Activated effector memory CD4-positive, alpha-beta T cell treated with anti-CD3 and anti-CD28 coated beads, Interleukin-2, amount 50 U/mL, for 16 hours (primary cell): ENCODE measurements around the gene ACE.

Experiments
- DNase-seq: peaks from one replicate; pipeline ENCODE4 v3.0.0-alpha.2; 2020

The ACE gene

GRCh38 chr17:63476854-63477479, at the start of gene ACE:
ACE (plus strand) TSS chr17:63477061; CDS start chr17:63477095, 34 bp downstream.
- peak; percentile 77 for DNase-seq

GRCh38 chr17:63429766-63430165, 47.1 kb upstream of the ACE start:
- DNase-seq, result peak; percentile 33

GRCh38 chr17:63430223-63430622, 46.6 kb upstream of the ACE start:
- no peak for DNase-seq

- peak; percentile 27 for DNase-seq
Measured at GRCh38 chr17:63431618-63431938, 45.3 kb upstream of the ACE start.

GRCh38 chr17:63431939-63432804, 44.7 kb upstream of the ACE start:
- DNase-seq, result peak; percentile 53

- DNase-seq, result no peak
Measured at GRCh38 chr17:63433746-63434591, 42.9 kb upstream of the ACE start.

GRCh38 chr17:63434951-63435571, 41.8 kb upstream of the ACE start:
- DNase-seq, result no peak

GRCh38 chr17:63435681-63436522, 41.0 kb upstream of the ACE start:
- no peak for DNase-seq

GRCh38 chr17:63436523-63437110, 40.2 kb upstream of the ACE start:
- DNase-seq, result no peak

GRCh38 chr17:63437287-63438091, 39.4 kb upstream of the ACE start:
- no peak for DNase-seq

GRCh38 chr17:63438092-63439051, 38.5 kb upstream of the ACE start:
- no peak for DNase-seq

- no peak for DNase-seq
Measured at GRCh38 chr17:63439687-63440086, 37.2 kb upstream of the ACE start.

GRCh38 chr17:63440127-63440769, 36.6 kb upstream of the ACE start:
- peak; percentile 70 for DNase-seq

- DNase-seq, result no peak
Measured at GRCh38 chr17:63440770-63441335, 36.0 kb upstream of the ACE start.

GRCh38 chr17:63441654-63442053, 35.2 kb upstream of the ACE start:
- no peak for DNase-seq

GRCh38 chr17:63442074-63442473, 34.8 kb upstream of the ACE start:
- DNase-seq, result no peak

- no peak for DNase-seq
Measured at GRCh38 chr17:63442549-63443035, 34.3 kb upstream of the ACE start.

GRCh38 chr17:63443053-63443452, 33.8 kb upstream of the ACE start:
- no peak for DNase-seq

- DNase-seq, result no peak
Measured at GRCh38 chr17:63444457-63444856, 32.4 kb upstream of the ACE start.
